HG02642 (cell line): ENCODE measurements around the gene CCDC74B.
"Not testable (repeated sequence)": the region's sequence is repeated elsewhere in the genome, so short reads cannot be mapped to it uniquely, and the experiment has no call there.

Experiments
- ATAC-seq: cut with Tn5 transposase; IDR thresholded peaks from one replicate; pipeline ENCODE4 v1.9.1; 2021; ENCODE audit warnings: mild to moderate bottlenecking; ENCODE audit not compliant: unreplicated experiment, poor library complexity

Gene CCDC74B

GRCh38 chr2:130128464-130128863 lies 16.4 kb downstream of the CCDC74B start:
- not testable (repeated sequence) for ATAC-seq

DNA sequence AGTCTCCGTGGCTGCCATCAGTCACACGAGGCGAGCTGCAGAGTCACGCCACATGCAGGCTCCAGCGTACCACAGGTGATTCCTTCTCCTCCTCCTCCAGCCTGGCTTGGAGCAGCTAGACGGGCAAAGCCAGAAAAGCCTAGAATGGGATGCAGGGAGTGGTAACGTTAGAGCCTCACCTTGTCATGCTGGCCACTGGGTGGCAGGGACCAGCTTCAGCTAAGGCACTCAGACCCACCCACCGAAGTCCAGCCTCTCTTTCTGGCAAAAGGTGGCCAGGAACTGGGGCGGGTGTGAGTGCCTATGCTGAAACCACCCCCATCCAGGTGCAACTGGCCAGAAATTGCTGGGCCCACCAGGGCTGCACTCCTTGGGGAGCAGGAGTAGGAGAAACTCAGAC lies 17.2 kb downstream of the CCDC74B start:
- not testable (repeated sequence) for ATAC-seq

GRCh38 chr2:130120924-130121323 lies 24.0 kb downstream of the CCDC74B start:
- not testable (repeated sequence) for ATAC-seq

DNA sequence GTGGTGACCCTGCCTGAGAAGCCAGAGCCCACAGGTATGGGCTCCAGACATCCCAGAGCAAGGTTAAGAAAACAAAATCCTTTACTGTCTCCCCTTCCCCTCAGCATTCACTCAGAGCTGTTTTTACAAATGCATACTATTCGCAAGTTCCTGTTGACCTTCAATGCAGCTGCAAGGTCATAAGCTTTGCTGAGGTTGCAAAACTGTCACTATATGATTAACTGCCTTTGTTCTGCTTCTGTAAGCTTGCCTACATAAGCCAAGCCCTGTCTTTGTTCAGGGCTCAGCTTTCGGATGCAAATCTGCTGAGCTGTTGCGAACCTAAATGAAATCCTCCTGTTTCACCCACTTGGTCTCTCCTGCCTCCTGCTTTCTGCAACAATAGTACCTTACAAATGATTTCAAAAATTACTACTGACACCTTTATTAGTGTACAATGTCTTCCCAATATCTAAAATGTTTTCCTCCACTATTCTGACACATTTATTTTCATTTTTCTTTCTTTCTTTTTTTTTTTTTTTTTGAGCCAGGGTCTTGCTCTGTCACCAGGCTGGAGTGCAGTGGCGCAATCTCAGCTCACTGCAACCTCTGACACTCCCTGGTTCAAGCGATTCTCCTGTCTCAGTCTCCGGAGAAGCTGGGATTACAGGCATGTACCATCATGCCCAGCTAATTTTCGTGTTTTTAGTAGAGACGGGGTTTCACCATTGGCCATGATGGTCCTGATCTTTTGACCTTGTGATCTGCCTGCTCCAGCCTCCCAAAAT lies 42.1 kb downstream of the CCDC74B start:
- ATAC-seq, result not testable (repeated sequence)
